GM18520 (cell line): ENCODE measurements around the gene CERS4.
"Not testable (repeated sequence)": the region's sequence is repeated elsewhere in the genome, so short reads cannot be mapped to it uniquely, and the experiment has no call there.

ENCODE experiments used
- ATAC-seq: cut with Tn5 transposase; IDR thresholded peaks from one replicate; pipeline ENCODE4 v1.9.1; 2021; ENCODE audit not compliant: unreplicated experiment

CERS4 gene

DNA sequence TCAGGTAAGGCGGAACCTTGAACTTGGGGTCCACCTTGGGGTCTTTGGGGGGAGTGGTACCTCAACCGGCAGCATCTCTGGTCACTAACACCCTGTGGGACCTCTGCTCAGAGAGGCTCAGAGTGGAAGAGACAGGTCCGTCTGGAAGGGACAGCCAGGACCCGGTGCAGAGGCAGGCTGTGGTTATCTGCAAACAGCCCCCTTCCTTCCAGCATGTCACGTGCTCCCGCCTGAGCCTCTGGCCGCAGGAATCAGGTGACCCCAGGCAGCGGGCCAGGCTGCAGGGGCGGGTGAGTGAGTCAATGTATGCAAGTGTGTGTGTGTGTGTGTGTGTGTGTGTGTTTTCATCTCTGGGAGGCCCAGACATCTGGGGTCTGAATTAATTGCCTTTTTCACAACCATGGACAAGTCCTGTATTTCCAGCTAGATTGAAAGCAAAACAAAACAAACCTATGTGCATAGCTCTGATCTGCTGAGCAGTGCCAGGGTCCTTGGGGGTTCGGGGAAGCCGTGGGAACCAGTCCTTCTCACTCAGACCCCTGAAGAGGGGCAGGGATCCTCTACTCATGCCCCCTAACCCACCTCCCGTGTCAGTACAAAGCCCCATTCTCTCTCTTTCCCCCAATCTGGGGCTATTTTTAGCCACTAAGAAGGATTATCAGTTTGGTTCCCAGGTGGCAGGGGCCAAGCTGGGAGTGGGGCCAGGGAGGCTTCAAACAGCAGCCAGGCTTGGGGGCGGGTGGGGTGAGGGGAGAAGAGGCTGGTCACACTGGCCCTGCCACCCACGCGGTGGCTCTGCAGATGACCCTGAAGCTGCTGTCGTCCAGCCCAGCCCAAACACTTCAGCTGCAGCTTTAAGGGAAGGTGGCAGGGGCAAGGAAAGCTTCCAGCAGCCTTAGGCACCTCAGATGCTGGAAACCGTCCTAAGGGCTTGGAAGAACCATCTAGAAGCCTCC, 31.4 kb downstream of the CERS4 start:
- ATAC-seq = no peak

DNA sequence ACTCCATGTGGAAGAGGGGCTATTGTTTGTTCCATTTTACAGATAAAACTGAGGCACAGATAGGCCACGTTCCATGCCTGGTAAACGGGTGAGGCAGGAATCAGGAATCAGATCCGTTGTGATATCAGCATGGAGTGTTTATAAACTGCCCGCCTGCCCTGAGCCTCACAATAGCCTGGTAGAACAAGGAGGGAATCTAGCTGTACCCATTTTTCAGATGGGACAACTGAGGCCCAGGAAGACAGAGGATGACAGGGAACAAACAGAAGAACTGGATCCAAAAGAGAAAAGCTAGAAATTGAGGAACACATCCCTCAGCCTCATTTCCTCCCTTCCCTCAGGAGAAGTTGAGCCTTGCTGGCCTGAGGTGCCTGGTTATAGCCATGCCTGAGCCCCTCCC, 32.5 kb downstream of the CERS4 start:
- ATAC-seq = no peak

DNA sequence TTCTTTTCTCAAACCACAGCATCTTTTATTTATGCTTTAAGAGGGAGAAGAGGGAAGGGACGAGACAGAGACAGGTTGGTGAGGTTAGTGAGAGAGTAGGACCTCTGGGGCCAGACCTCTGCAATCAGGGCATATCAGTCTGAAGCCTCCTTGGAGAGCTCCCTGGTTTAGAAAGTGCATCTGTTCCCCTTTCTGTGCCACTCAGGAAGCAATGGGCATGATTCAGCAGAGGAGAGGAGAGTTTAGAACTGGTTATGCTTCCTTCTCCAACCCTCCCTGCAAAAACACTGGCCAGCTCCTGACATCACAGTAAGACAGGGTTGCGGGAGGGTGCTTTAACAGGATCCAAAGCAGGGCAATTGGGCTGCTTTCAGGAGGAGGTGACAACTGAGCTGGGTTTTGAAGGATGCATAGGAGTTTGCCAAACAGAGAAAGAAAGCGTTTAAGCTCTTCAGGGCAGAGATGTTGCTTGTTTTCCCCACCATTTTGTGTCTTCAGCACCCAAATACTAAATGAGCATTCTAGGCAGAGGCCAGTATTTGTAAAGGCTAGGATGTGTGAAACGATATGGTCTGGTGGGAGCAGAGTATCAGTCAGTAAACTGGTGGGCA, 33.1 kb downstream of the CERS4 start:
- no peak for ATAC-seq

DNA sequence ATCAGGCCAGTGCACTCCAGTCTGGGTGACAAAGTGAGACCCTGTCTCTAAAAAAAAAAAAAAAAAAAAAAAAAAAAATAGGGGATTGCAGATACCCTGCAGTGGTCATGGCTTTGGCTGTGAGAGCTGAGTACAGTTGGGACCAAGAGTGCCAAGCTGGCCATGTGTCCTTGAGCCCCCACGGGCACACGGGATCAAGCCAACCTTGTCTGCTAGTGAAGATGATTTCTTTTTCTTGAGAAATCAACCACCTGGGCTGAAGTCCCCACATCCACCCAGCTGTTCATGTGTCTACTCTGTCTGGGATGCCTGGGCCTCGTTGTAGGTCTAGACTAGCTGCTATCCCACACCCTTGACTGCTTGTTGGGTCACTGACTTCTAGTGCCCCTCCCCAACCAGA, 34.0 kb downstream of the CERS4 start:
- ATAC-seq = no peak

DNA sequence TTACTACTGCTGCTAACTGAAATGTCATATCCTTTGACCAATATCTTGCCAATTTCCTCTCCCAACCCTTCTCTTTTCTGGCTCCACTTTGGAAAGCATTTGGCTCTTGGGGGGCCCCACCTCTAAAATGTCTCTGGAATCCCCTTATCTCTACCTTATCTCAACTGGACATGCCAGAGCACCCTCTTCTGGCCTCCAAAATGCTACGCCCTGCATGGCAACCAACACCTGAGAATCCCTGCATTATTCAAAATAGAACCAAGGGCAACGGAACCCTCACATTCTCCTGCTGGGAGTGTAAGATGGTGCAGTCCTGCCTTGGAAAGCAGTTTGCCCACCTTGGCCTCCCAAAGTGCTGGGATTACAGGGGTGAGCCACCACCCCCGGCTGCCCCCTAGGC, 35.3 kb downstream of the CERS4 start:
- no peak for ATAC-seq

DNA sequence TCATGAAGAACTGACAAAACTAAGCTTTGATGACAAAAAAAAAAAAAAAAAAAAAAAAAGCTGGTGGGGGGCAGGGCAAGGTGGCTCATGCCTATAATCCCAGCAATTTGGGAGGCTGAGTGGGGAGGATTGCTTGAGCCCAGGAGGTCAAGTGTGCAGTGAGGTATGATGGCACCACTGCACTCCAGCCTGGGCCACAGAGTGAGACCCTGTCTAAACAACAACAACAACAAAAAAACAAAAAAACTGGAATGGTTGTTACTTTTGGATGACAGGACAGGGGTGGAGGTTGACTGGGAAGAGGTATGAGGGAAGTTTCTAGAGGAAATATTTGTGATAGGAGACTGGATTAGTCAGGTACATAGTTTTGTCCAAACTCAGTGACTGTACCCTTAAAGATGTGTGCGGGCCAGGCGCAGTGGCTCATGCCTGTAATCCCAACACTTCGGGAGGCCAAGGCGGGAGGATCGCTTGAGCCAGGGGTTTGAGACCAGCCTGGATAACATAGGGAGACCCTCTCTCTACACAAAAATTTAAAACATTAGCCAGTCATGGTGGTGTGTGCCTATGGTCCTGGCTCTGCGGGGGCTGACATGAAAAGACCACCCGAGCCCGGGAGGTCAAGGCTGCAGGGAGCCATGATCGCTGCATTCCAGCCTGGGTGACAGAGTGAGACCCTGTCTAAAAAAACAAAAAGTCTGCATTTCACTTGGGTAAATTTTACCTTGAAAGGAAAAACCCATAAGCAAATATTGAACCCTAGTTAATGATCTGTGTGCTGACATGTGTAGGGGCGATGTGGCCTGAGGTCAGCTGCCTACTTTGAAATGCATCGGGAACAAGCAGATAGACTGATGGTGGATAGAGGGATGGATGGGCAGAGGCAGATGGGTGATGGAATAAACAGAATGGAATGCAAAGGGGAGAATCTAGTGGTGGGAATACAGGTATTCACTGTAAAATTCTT, 37.0 kb downstream of the CERS4 start:
- ATAC-seq = no peak

DNA sequence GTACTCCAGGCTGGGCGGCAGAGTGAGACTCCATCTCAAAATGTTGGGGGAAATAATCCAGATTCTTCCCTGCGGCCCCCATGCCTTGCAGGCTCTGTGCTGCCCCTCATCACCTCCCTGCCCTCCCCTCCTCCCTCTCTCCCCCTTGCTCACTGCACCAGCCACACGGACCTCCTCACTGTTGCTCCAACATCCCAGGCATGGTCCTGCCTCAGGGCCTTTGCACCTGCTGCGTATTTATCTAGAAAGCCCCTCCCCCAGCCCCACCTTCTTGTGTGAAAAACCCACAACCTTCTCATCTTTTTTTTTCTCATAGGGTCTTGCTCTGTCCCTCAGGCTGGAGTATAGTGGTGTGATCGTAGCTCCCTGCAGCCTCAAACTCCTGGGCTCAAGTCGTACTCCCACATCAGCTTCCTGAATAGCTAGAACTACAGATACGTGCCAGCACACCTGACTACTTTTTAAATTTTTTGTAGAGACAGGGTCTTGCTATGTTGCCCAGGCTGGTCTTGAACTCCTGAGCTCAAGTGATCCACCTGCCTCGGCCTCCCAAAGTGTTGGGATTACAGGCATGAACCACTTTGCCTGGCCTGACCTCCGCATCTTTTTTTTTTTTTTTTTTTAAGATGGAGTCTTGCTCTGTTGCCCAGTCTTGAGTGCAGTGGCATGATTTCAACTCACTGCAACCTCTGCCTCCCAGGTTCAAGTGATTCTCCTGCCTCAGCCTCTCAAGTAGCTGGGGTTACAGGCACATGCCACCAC, 38.1 kb downstream of the CERS4 start:
- ATAC-seq = not testable (repeated sequence)

DNA sequence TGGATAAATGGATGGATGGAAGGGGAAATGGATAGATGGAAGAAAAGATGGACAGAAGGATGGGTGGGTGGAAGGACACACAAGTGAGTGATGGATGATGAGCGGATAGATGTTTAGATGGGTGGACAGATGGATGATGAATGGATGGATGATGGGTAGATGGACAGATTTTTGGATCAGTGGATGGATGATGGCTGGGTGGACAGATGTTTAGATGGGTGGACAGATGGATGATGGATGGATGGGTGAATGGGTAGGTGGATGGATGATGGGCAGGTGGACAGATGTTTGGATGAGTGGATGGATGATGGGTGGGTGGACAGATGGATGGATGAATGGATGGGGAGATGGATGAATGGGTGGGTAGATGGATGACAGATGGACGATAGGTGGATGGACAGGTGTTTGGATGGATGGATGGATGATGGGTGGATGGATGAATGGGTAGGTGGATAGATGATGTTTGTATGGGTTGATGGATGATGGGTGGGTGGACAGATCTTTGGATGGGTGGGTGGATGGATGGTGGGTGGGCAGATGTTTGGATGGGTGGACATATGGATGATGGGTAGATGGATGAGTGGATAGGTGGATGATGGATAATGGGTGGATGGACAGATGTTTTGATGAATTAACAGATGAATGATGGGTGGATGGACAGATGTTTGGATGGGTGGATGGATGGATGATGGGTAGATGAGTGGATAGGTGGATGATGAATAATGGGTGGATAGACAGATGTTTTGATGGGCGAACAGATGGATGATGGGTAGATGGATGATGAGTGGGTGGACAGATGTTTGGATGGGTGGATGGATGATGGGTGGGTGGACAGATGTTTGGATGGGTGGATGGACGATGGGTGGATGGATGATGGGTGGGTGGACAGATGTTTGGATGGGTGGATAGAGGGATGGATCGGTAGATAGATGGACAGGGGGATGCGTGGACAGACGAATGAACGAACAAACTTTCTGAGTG, 39.5 kb downstream of the CERS4 start:
- no peak for ATAC-seq

DNA sequence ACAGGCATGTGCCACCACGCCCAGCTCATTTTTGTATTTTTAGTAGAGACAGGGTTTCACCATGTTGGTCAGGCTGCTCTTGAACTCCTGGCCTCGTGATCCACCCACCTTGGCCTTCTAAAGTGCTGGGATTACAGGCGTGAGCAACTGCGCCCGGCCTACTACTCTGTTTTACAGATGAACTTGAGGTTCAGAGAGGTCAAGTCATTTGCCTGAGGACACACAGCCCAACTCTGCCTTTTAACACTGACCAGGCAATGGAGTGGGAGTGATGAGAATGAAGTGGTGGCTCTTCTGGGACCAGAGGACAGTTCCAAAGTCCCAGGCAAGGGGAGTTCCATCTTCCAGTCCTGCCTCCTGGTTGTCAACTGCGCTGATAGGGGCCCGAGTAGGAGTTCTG, 41.4 kb downstream of the CERS4 start:
- ATAC-seq = no peak

DNA sequence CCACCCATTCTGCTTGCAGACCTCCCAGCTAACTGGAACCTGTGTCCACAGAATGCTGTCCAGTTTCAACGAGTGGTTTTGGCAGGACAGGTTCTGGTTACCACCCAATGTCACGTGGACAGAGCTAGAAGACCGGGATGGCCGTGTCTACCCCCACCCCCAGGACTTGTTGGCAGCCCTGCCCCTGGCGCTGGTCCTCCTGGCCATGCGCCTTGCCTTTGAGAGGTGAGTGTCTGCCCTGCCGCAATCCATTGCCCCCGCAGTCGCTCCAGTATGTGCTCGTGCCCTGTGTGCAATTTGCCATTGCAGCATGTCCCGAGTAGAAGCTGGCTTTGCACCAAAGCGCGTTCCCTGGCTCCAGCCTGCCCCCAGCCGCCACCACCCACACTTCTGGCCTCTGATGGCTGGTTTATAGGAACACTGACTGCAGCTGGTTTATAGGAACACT, 41.9 kb downstream of the CERS4 start:
- no peak for ATAC-seq

DNA sequence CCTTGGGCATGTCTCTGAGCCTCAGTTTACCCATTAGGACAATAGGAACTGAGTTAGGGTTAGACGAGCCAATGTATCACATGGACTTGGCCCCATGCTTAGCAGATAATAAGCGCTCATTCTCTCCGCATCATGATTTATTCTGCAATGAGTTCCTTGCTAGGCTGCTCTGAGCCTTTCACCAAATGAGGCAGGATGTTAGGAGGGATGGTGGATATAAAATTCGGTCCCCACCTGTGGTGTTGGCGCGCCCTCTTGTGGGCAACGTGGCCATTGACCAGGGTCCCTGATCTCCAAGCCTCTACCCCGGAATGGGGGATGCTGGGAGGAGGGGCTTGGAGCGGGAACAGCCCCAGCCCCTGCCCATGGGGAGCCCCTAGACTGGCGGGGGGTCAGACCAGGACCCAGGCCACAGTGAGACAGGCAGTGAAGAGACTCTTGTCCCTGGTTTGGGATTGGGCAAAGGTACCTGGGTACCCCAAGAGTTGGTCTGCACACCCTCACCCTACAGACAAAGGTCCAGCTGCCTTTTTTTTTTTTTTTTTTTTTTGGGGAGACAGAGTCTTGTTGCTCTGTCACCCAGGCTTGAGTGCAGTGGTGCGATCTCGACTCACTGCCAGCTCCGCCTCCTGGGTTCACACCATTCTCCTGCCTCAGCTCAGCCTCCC, 43.9 kb downstream of the CERS4 start:
- ATAC-seq = no peak

DNA sequence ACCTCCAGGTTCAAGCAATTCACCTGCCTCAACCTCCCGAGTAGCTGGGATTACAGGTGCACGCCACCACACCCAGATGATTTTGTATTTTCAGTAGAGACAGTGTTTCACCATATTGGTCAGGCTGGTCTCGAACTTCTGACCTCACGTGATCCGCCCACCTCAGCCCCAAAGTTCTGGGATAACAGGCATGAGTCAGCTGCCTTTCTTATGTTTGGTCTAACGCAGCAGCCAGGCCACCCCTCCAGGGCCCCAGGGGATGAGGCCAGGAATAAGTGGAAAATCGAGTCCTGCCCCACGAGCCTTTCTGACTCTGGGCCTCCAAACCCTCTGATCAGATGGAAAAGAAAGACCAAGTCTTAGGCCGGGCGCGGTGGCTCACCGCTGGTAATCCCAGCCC, 44.5 kb downstream of the CERS4 start:
- no peak for ATAC-seq

DNA sequence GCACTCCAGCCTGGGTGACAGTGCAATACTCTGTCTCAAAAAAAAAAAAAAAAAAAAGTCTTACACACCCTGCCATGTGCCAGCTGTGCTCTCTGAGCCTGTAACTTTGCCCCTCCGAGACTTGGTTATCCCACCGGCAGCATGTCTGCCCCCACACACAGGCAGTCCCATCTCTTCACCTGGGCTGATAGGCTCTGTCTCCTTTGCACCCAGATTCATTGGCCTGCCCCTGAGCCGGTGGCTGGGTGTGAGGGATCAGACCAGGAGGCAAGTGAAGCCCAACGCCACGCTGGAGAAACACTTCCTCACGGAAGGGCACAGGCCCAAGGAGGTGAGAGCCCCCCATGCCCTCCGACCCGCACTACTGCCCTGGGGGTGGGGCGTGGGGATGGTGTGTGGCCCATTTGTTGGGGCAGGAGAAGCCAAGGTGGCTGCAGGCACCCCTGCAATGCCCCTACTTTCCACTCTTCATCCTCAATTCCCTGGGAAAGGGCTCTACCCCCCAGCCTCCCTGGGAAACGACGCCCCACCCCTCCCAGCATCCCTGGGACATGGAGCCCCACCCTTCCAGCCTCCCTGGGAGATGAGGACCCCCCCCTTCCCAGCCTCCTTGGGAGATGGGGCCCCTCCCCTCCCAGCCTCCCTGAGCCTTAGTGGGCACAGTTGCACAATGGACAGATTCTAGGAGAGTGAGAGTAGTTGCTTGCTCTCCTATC, 45.3 kb downstream of the CERS4 start:
- ATAC-seq = no peak

DNA sequence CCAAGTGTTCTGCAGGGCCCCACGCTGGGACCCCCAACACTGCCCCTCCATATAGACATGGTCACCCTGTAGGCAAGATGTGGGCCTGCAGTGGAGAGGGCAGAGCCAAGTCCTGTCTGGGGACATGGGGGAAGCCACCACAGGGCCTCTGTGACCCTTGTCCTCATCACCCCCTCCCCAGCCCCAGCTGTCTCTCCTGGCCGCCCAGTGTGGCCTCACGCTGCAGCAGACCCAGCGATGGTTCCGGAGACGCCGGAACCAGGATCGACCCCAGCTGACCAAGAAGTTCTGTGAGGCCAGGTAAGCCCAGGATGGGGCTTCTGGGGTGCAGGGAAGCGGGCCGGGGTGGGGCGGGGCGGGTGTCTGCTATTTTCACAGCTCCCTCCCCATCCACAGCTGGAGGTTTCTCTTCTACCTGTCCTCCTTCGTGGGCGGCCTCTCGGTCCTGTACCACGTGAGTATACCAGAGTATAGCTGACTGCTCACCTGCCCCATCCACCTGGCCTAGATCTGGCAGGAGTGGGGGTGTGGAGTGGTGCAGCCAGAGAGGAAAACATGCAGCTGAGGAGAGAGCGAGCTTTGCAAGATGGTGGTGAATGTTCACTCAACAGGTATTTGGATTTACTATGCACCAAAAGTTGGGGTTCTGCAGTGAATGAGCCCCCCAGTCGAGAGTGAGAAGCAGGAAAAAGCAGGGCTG, 46.4 kb downstream of the CERS4 start:
- no peak for ATAC-seq

DNA sequence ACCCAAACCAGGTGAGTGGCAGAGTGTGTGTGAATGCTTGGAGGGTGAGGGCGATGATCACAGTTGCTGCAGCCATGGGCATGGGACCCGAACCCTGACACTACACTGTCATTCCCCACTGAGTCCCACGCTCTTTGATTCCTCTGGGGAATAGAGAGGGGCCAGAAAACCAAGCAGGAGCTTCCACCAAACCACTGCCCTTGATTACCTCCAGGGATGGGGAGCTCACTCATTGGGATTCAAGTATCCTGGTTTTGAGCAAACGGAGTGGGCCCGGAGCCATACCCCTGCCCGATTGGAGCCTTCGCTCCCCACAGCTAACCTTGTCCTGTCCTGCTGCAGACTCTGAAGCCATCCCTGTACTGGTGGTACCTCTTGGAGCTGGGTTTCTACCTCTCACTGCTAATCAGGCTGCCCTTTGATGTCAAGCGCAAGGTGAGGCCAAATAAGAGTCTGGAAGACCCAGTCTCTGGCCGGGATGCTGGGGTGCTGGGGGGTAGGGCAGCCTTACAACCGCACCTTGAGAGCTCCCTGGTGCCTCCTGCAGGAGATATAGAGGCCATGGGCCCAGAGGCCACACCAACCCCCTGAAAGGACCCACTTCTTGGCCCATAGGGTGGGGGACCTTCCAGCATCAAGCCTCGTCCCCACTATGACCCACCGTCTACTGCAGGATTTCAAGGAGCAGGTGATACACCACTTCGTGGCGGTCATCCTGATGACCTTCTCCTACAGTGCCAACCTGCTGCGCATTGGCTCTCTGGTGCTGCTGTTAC, 47.3 kb downstream of the CERS4 start:
- no peak for ATAC-seq

DNA sequence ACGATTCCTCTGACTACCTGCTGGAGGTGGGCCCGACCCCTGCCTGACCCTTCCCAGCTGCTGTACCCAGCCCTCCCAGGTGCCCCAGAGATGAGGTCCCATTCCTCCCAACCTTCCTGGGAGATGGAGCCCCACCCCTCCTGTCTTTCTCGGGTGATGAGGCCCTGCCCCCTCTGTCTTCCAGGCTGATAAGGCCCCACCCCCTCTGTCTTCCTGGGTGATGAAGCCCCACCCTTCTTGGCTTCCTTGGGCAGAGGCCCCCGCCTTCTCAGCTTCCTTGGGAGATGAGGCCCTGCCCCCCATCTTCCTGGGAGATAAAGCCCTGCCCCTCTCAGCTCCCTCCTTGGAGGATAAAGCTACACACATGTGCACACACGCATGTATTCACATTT, 47.9 kb downstream of the CERS4 start:
- no peak for ATAC-seq
